ENCODE measurements around the gene RPL38.

GRCh38 chr17:74233937-74234336, 30.5 kb downstream of the RPL38 start:
- TF ChIP-seq CTCF (IDR thresholded peaks at IDR 0.05; ENCODE audit: insufficient read depth, low read length, poor library complexity, severe bottlenecking) (no peak), EZH2phosphoT487 (conservative IDR thresholded peaks at IDR 0.05; ENCODE audit: low read length) (no peak)

All from SU-DHL-6 (cell line).